ENCODE data around the gene MSANTD2. TPM values are rescaled to one million over a fixed set of nuclear protein-coding genes. Genes with fewer than 3 reads are reported as not detected.

Gene MSANTD2
- polyA plus RNA-seq, 2 of the 4 experiments (the other 2 are of a cell fraction), result 5.6 to 6.4 TPM

GRCh38 chr11:124791626-124792341, 8.4 kb downstream of the MSANTD2 start:
- no peak overlapping the region for H3K4me3 ChIP-seq
- ATAC-seq (no peak), FAIRE-seq (no peak), DNase-seq (ENCODE audit: low read depth in 1 of 2, low spot score in 1 of 2) (no peak)
- no peaks in the 10 kb centered on the region for H3K9me3 ChIP-seq
- ChIA-PET POLR2A (no interaction called here), CTCF (interaction anchor here (0.7 to 3.5 kb wide), 5 partner anchors 9 to 123 kb away, joined by 3 to 18 read pairs (median 6); no protein-coding TSS in a partner anchor)
- no peak overlapping the region for H3K4me2 ChIP-seq
- TF ChIP-seq, protein P1, sequence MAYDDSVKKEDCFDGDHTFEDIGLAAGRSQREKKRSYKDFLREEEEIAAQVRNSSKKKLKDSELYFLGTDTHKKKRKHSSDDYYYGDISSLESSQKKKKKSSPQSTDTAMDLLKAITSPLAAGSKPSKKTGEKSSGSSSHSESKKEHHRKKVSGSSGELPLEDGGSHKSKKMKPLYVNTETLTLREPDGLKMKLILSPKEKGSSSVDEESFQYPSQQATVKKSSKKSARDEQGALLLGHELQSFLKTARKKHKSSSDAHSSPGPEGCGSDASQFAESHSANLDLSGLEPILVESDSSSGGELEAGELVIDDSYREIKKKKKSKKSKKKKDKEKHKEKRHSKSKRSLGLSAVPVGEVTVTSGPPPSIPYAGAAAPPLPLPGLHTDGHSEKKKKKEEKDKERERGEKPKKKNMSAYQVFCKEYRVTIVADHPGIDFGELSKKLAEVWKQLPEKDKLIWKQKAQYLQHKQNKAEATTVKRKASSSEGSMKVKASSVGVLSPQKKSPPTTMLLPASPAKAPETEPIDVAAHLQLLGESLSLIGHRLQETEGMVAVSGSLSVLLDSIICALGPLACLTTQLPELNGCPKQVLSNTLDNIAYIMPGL (CRISPR knock-in tag; IDR thresholded peaks at IDR 0.05; ENCODE audit: borderline replicate concordance), result no peak
- TF ChIP-seq NPAS2 (CRISPR knock-in tag; IDR thresholded peaks at IDR 0.05; ENCODE audit: borderline replicate concordance) (no peak), ZFP36 (IDR thresholded peaks at IDR 0.05; ENCODE audit: borderline replicate concordance, partially characterized antibody) (no peak), ZC3H11A (IDR thresholded peaks at IDR 0.05) (no peak), NFE2L2 (conservative IDR thresholded peaks at IDR 0.05; ENCODE audit: low read length) (no peak), PHF8 (IDR thresholded peaks at IDR 0.05; ENCODE audit: borderline replicate concordance, low read depth) (no peak), PBX3 (IDR thresholded peaks at IDR 0.05) (no peak), GATA3 (IDR thresholded peaks at IDR 0.05; ENCODE audit: borderline replicate concordance) (no peak), HOXA7 (CRISPR knock-in tag; IDR thresholded peaks at IDR 0.05) (no peak), RAD21 (conservative IDR thresholded peaks at IDR 0.05 in 1 of 2, IDR thresholded peaks at IDR 0.05 in 1 of 2) (no peak), RNF2 (IDR thresholded peaks at IDR 0.05; ENCODE audit: borderline replicate concordance, low read depth) (no peak), ZNF302 (CRISPR knock-in tag; IDR thresholded peaks at IDR 0.05) (no peak), CEBPB (IDR thresholded peaks at IDR 0.05) (no peak), BHLHE40 (IDR thresholded peaks at IDR 0.05; ENCODE audit: low read depth, low read length) (no peak), CHD4 (IDR thresholded peaks at IDR 0.05; ENCODE audit: borderline replicate concordance) (no peak), NR3C1 (IDR thresholded peaks at IDR 0.05) (no peak), HOXB5 (CRISPR knock-in tag; IDR thresholded peaks at IDR 0.05) (no peak)
- TF ChIP-seq, protein P2, sequence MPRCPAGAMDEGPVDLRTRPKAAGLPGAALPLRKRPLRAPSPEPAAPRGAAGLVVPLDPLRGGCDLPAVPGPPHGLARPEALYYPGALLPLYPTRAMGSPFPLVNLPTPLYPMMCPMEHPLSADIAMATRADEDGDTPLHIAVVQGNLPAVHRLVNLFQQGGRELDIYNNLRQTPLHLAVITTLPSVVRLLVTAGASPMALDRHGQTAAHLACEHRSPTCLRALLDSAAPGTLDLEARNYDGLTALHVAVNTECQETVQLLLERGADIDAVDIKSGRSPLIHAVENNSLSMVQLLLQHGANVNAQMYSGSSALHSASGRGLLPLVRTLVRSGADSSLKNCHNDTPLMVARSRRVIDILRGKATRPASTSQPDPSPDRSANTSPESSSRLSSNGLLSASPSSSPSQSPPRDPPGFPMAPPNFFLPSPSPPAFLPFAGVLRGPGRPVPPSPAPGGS (IDR thresholded peaks at IDR 0.05), result no peak
- peaks cover 23% of the 10 kb centered on the region for H3K4me1 ChIP-seq
- no peak overlapping the region for H3K27ac ChIP-seq
- 92% methylated on average over 4 of the region's 4 CpGs for WGBS (ENCODE audit: missing lambda C conversion rate)

DNA sequence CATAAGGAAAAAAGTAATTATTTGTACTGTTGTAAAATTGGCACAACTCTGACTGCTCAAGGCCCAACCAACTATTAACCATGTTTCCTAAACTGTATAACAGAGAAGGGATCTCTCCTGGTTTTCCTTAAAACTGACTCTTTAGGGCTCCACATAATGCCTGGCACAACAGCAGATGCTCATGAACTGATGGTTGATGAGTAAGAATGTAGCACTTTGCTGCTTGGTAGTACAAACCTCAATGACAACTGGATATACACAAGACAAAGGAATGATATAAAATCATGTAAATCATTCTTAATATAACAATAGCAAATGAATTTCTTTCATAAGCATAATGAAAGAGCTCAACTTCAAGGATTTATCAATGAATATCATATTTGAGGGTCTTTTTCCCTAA, 11.7 kb downstream of the MSANTD2 start:
- no peak for ATAC-seq

More for the DNA sequence above, 11.7 kb downstream of the MSANTD2 start:
- no peak for FAIRE-seq
- ChIA-PET CTCF (interaction anchor here (1.0 kb wide), 1 partner anchor 144 kb away, joined by 5 read pairs; no protein-coding TSS in a partner anchor), POLR2A (no interaction called here)
- TF ChIP-seq HEYL (CRISPR knock-in tag; IDR thresholded peaks at IDR 0.05) (no peak), NPAS2 (CRISPR knock-in tag; IDR thresholded peaks at IDR 0.05; ENCODE audit: borderline replicate concordance) (no peak), RCOR1 (IDR thresholded peaks at IDR 0.05; ENCODE audit: low read depth, low read length) (no peak), SREBF2 (IDR thresholded peaks at IDR 0.05) (no peak), HOXB13 (CRISPR knock-in tag; IDR thresholded peaks at IDR 0.05; ENCODE audit: low read depth) (no peak), ZNF302 (CRISPR knock-in tag; IDR thresholded peaks at IDR 0.05) (no peak), POLR2A (IDR thresholded peaks at IDR 0.05; ENCODE audit: low read length) (no peak), ATOH8 (CRISPR knock-in tag; IDR thresholded peaks at IDR 0.05; ENCODE audit: low read depth) (no peak), ZSCAN20 (CRISPR knock-in tag; IDR thresholded peaks at IDR 0.05) (no peak), HOXA7 (CRISPR knock-in tag; IDR thresholded peaks at IDR 0.05) (no peak), PBX3 (IDR thresholded peaks at IDR 0.05) (no peak), HDAC2 (IDR thresholded peaks at IDR 0.05) (no peak), E2F6 (IDR thresholded peaks at IDR 0.05; ENCODE audit: borderline replicate concordance, low read depth) (no peak)
- TF ChIP-seq, protein P1 (CRISPR knock-in tag; IDR thresholded peaks at IDR 0.05; ENCODE audit: borderline replicate concordance), result no peak
- Histone ChIP-seq H3K4me3 (no peak overlapping the region), H3K27ac (no peak overlapping the region), H3K4me2 (no peak overlapping the region), H3K9me3 (no peaks in the 10 kb centered on the region), H3K4me1 (peaks cover 18% of the 10 kb centered on the region)
- DNase-seq (ENCODE audit: low read depth in 1 of 2, low spot score in 1 of 2), result no peak
